GM18508 (cell line): ENCODE results near the gene VAV3.
"Not testable (repeated sequence)": the region's sequence is repeated elsewhere in the genome, so short reads cannot be mapped to it uniquely, and the experiment has no call there.

Experiments used
- ATAC-seq: cut with Tn5 transposase; IDR thresholded peaks from one replicate; pipeline ENCODE4 v1.9.1; 2021; ENCODE audit warnings: moderate number of reproducible peaks; ENCODE audit not compliant: insufficient read depth, unreplicated experiment

Gene VAV3

GRCh38 chr1:107664982-107665925 lies 299.7 kb downstream of the VAV3 start:
- ATAC-seq, result no peak

DNA sequence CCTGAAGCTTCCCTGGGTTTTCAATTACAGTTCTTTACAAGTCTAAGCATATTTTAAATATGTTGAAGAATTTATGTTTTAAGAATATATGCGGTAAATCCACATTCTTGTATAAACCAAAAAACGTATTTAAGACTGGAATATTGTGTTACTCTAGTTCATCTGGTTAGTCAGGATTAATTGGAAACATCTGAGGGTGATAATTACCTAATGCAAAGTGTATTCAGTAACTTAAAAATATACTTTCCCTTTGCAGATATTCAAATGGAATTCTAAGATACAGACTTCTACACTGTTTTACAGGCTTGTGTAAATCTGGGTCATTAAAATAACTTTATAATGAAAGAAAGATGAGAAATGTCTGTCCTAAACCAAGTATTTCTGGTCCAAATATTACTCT lies 302.0 kb downstream of the VAV3 start:
- ATAC-seq, result no peak

DNA sequence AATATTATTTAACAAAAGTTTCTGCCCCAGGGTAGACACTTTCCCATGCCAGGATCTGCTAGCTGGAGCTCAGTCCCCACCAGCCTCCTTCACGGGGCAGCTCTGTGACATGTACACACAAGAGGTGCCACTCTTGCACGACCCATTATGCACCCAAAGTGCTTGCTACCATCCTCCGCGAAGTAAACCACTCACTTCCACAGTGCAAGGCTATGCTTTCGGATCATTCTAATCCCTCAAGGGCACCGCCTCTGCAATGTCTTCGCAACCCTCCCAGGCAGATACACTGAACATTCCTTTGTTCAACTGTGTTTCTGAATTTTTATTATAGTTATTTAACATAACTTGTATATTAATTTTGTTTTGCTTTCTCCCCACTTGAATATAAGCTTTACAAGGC lies 303.8 kb downstream of the VAV3 start:
- ATAC-seq, result no peak

DNA sequence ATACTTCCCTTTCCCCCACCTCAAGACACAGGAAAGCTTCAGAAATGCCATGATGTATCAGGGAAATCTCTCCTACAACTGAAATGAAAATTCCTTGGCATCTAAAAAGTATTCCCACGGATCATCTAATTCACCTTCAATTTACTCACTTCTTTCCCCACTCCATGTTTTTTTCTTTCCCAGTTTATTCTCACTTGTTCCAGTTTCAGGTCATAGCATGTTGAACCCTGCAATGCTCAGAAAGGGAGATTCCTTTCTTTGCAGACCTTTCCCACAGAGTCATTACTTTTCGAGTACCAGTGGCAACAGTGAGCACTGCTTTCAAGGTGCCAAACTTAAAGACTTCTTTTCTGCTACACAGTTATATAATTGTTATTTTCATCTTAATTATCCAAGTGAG lies 305.0 kb downstream of the VAV3 start:
- ATAC-seq, result no peak

GRCh38 chr1:107657356-107657755 lies 307.6 kb downstream of the VAV3 start:
- no peak for ATAC-seq

DNA sequence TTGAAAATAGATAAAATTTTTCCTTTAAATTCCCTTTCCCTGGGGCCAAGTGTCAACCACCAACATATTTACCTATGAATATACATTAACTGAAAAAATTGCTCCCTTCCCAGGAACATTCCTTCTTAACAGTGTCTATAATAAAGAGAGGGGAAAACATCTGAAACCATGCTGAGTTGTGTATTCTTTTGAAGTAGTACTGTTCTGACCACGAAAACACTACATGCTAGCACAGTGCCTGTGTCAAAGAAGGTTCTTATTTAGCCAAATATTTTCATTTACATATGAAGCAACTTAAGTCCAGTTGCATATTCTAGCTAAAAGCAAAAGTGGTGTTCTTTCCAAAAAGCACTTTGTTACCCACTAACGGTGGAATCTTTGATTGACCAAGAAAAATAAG lies 311.2 kb downstream of the VAV3 start:
- ATAC-seq, result no peak

GRCh38 chr1:107653005-107653404 lies 312.0 kb downstream of the VAV3 start:
- no peak for ATAC-seq

GRCh38 chr1:107650825-107651224 lies 314.2 kb downstream of the VAV3 start:
- not testable (repeated sequence) for ATAC-seq

GRCh38 chr1:107649023-107649422 lies 316.0 kb downstream of the VAV3 start:
- ATAC-seq, result no peak

- no peak for ATAC-seq
These were observed 316.9 kb downstream of the VAV3 start for GRCh38 chr1:107648071-107648470.

DNA sequence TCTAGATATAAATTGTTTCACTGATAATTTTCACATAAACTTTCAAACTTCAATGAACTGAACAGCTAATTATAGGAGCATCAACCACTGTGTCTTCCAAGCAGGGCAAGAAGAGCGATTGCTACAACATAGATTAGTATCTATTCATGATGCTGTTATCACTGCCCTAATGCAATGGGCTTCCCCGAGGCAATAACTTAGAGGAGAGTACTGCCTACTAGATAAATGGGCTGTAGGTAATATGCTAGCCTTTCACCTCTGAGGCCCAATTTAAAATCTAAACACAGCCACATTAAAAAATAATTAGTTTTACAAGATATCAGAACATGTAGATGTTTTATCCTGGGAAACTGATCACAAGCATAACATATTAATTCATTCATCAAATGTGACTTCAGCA lies 318.0 kb downstream of the VAV3 start:
- ATAC-seq, result no peak

DNA sequence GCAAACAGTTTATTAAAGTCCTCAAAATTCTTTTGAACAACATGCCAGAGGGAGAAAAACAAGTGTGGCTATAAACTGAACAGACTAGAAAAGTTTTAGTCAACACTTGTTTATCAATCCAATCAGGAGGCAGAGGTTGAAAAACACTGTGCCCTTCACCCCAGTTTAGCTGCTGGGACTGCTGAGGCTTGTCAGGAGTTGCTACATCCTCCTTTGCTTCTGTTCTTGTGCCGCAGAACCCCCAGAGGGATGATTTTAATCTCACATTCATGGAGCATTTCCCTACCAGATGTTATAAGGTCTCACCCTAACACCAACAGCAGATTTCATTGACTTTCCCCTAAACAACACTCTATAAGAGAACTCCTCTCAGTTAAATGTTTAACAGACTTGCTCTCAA lies 321.2 kb downstream of the VAV3 start:
- ATAC-seq, result no peak

DNA sequence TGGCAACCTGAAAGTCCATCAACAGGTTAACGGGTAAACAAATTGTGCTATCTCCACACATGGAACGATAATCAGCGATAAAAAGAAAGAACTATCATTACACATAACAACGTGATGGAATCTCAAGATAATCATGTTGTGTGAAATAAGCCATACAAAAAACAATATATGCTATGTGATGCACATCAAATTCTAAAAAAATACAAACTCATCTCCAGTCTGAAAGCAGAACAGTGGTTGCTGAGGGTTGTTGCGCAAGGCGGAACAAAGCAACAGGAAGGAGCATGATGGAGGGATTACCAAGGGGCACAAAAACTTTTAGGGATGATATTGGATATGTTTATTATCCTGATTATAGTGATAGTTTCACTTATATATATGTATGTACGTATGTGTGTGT lies 324.8 kb downstream of the VAV3 start:
- ATAC-seq, result no peak

GRCh38 chr1:107637101-107637500 lies 327.9 kb downstream of the VAV3 start:
- no peak for ATAC-seq

- ATAC-seq, result no peak
These were observed 331.4 kb downstream of the VAV3 start for GRCh38 chr1:107633596-107633995.

DNA sequence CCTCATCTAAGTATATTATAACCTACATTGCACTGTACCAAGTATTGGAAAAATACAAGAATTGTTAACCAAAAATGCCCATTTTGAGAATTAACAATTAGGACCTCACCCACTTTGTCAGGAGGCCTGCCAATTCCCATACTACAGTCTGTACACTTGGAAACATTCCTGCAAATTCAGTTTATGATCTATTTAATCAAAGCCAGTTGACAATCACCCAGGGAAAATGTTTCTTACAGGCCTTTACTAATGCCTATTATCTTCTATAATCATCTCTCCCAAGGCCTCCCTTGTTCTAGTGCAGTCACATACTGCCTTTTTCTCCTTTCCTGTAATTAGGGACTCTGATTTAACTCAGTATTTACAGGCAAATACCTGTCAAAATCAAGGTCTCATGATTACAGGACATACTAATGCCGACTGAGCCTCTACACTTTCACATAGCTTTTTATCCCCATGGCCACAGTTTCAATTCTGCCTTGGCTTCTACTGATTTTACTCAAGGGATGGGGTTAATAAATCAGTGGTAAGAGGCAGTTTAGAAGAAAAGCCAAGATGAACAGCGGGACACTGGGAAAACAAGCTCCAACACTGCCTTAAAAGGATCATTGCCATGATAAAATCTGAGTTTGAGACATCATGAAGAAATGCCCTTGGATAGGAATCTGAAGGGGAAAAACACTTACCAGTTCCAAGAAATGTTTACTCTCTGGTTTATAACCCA lies 338.7 kb downstream of the VAV3 start:
- no peak for ATAC-seq

DNA sequence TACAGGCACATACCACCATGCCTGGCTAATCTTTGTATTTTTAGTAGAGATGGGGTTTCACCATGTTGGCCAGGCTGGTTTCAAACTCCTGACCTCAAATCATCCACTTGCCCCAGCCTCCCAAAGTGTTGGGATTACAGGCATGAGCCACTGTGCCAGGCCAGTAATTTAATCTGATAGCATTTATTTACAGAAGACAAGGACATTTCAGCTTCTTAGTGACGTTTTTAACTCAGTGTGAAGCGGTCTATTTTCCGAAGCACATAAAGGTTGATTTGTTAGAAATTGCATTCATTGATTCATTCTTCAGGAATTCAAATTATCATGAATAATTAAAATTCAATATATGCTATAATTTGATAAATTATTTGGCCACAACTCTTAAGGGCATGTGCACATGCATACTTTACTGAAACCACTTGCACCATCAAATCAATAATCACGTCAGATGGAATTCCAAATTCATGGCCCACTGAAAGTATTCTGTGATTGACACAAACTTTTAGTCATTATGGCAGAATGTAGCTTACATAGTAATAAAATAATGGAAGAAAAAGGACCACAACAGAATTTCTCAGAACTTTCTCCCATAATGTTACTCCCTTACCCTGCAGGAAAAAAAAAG lies 339.5 kb downstream of the VAV3 start:
- ATAC-seq, result no peak

DNA sequence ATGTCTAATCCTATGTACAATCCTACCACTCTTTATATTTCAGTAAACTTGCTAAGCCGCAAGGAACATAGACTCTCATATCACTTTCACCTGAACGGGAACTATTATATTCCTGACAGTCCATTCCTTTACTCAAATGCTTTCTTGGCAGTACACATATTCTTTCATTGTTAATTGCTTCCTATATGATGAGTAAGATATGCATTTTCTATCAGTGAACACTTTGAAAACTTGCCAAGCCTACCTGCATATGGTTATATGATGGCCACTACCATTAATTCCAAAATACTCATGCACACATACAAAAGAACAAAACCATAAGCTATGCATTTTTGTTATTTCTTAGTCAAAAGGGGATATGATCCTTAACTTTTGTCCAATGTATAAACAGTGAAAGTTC lies 341.5 kb downstream of the VAV3 start:
- no peak for ATAC-seq

- no peak for ATAC-seq
These were observed 342.0 kb downstream of the VAV3 start for GRCh38 chr1:107622966-107623365.

- ATAC-seq, result no peak
These were observed 342.4 kb downstream of the VAV3 start for GRCh38 chr1:107622535-107622934.

- ATAC-seq, result no peak
These were observed 344.2 kb downstream of the VAV3 start for GRCh38 chr1:107620753-107621152.
